PC-9 (cell line): ENCODE results near the gene VSIG10L.

Experiments used
- CTCF ChIP-seq: fragments of 200-600 bp; sonication (generic); conservative IDR thresholded peaks from 2 replicates; pipeline ENCODE4 v1.6.1; 2017; ENCODE audit warnings: mixed run types, antibody characterized with exemption, mild to moderate bottlenecking, moderate library complexity
- EZH2 ChIP-seq: fragments of 200-600 bp; sonication (generic); IDR thresholded peaks from 2 replicates; pipeline ENCODE4 v1.8.0; 2017; ENCODE audit warnings: antibody characterized with exemption, low read depth

DNA sequence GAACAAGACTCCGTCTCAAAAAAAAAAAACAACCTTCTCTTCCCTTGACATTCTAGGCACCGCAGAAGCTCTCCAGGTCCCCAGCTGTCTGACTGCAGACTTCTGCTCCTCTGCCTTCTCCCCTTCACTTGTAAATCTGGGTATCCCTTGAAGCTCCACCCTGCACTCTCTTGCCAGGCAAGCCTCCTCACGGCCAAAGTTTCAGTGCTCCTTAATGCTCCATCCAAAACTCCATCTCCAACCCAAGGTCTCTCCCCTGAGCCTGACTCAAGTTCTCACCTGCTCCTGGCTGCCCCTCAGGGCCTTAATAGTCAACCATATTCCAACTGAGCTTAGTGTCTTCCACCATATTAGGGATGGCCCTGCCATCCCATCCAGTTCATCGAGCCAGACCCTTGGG, 28.3 kb upstream of the VSIG10L start:
- no peak for TF ChIP-seq CTCF
- no peak for TF ChIP-seq EZH2
